GM21515 (cell line): ENCODE data around the gene APBA2.

Experiments used
- ATAC-seq: cut with Tn5 transposase; IDR thresholded peaks from one replicate; pipeline ENCODE4 v1.9.1; 2021; ENCODE audit not compliant: unreplicated experiment

APBA2 gene

DNA sequence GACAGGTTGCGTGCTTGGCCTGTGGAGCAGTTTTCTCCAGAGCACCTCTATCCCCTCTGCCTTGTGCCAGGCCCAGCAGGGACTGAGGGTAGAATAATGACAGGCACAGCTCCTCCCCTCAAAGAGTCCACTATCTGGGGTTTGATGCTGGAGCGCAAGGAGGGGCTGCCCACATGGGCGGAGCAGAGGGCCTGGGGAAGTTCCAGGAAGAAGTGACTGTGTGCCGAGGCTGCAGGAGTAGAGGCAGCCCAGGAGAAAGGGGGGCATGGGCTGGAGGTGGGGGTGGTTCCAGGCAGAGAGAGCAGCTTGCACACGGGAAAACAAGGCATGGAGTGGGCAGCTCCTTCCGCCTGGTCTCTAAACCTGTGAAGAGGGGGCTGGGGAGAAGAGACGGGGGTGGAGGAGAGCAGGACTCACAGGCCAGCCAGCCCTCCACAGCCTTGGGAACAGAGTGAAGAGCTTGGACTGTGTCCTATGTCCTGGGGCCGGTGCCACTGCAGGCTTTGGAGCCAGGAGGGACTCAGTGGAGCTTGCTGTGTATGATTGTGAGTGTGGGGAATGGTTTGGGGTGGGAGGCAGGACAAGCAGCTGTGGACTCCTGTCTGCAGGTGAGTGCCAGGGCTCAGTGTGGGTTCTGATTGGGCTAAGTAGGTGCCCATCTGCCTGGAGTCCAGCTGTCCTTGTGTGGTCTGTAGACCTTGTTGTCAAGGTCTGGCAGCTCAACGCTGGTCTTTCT lies 48.1 kb downstream of the APBA2 start:
- no peak for ATAC-seq

DNA sequence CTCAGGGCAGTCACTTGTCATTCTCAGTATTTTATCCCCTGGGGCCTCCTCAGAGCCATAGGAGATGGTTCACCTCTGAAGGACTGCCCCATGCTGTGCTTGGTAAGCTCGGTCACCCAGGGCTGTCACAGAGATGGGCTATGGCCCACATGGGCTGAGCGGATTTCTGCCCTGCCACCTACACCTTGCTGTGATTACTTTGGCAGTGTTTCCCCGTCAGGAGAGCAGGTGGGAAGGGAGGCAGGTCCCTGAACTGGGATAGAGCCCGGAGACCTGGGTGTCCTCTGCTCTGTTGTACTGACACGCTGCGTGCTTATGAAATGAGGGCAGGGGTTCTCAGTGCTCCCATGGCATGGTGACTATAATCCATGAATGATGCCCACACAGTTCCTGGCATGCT lies 48.9 kb downstream of the APBA2 start:
- no peak for ATAC-seq

- ATAC-seq: no peak
Measured at GRCh38 chr15:28935316-28935715, 49.5 kb downstream of the APBA2 start.

GRCh38 chr15:28936081-28936480 lies 50.3 kb downstream of the APBA2 start:
- no peak for ATAC-seq

GRCh38 chr15:28936481-28936881 lies 50.7 kb downstream of the APBA2 start:
- no peak for ATAC-seq

- ATAC-seq: no peak
Measured at GRCh38 chr15:28937271-28937670, 51.5 kb downstream of the APBA2 start.

GRCh38 chr15:28942046-28942445 lies 56.3 kb downstream of the APBA2 start:
- ATAC-seq: no peak

DNA sequence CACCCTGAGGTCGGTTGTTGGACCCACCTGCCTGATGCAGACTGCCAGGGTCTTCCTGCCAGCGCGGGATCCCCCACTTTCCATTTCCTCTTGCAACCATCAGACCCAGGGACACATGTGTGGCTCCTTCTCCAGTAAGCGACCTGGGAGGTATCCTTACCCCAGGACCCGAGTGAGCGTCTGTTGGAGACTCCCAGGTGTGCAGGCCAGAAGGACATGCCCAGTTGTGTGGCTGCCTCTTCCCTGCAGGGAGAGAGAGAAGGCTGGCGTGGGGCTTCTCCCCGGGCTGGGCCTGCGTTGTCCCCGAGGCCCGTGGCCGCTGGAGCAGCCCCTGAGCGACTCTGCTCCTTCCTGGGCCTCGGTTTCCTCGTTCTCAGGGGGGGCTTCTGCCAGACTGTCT lies 56.8 kb downstream of the APBA2 start:
- no peak for ATAC-seq

DNA sequence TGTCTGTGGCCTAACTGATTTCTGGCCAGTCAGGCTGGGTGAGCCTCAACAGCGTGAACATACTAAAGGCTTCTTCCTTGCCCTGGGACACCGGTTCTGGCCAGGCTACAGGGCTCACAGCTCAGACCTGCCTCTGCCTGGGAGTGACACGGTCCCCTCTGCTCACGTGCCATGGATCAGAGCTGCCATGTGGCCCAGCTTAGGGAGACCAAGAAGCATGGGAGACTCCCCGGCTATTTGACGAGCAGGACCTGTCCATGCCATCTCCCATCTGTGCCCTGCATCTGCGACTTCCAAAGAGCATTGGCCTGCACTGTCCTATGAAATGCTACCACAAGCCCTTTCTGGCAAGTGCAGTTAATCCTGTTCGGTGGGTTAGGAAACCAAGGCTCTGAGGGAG lies 57.4 kb downstream of the APBA2 start:
- ATAC-seq: no peak

GRCh38 chr15:28943611-28944230 lies 57.9 kb downstream of the APBA2 start:
- no peak for ATAC-seq

GRCh38 chr15:28944286-28944685 lies 58.5 kb downstream of the APBA2 start:
- ATAC-seq: no peak

DNA sequence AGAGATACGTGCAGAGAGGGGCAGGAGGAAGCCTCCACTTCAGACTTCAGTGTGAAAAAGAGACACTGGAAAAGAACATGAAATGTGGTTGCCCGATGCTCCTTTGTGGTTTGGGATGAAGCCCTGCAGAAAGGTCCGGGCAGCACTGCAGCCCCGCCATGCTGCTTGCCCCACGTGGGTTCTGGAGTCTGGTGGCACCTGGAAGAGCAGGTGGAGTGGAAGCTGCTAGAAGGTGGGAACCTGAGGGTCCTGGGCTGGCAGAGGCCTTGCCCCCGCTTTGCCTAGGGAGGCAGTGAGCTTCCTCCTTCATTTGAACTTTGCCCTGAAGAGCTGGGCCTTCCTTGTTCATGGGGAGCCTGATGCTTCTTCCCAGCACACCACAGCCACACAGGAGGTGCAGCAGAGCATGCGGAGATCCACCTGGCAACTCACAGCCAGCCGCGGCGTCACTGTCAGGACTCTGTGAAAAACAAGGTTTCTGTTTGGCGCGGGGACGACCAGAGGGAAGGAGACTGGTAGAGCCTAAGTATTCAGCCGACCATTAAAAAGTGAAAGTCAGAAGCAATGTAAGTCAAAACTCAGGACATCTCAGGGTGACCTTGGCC lies 59.0 kb downstream of the APBA2 start:
- ATAC-seq: no peak

- no peak for ATAC-seq
Measured at GRCh38 chr15:28945626-28946230, 60.0 kb downstream of the APBA2 start.

DNA sequence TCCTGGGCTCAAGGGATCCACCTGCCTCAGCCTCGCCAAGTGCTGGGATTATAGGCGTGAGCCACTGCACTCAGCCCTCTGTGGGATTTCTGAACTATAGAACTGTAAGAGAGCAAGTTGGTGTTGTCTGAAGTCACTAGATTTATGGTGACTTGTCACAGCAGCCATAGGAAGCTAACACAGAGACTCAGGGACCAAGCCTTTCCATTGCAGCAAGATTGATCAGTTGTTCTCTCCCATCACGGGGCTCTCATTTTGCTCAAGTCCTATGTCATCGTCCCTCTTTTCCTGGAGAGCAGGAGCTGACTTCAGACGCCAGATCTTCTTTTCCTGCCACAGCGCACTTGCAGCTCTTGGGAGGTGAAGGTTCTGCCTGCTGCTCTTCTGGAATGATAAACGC lies 61.0 kb downstream of the APBA2 start:
- ATAC-seq: no peak

GRCh38 chr15:28947221-28947674 lies 61.5 kb downstream of the APBA2 start:
- ATAC-seq: no peak

DNA sequence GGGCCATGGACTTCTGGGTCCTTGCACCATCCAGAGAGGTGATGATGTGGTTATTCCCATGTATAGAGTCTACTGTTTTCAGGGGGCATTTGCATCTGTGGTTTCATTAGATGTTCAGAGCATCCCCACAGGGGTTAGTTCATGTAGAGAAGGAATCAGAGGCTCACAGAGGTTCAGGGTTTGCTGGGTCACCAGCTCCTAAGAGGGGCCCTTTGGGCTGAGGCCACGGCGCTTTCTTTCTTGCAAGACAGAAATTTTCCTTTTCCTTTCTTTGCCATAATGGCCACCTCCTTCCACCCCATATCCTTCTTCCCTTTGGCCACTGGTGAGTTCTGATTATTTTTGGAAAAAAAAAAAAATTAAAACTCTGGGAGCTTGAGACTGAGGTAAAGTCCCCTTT lies 62.3 kb downstream of the APBA2 start:
- ATAC-seq: no peak

DNA sequence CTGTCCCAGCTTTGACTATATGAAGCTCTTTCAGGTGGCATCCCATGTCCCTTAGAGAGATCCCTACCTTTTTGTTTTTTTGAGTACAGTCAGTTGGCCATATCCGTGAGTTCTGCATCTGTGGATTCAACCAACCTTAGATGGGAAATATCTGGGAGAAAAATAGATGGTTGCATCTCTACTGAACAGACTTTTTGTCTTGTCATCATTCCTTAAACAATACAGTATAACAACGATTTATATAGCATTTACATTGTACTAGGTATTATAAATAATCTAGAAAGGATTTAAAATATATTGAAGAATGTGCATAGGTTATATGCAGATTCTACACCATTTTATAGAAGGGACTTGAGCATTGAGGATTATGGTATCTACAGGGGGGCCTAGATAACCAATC lies 65.1 kb downstream of the APBA2 start:
- no peak for ATAC-seq

- ATAC-seq: no peak
Measured at GRCh38 chr15:28952666-28953491, 67.1 kb downstream of the APBA2 start.

- no peak for ATAC-seq
Measured at GRCh38 chr15:28953573-28954195, 67.9 kb downstream of the APBA2 start.

- no peak for ATAC-seq
Measured at GRCh38 chr15:28954466-28955159, 68.8 kb downstream of the APBA2 start.
